GM19035 (cell line): ENCODE results near the gene RPP30.

Experiments used
- ATAC-seq: cut with Tn5 transposase; IDR thresholded peaks from one replicate; pipeline ENCODE4 v1.9.1; 2021; ENCODE audit not compliant: unreplicated experiment

RPP30 gene

GRCh38 chr10:90916392-90917237 lies 44.8 kb downstream of the RPP30 start:
- no peak for ATAC-seq

GRCh38 chr10:90917238-90917967 lies 45.6 kb downstream of the RPP30 start:
- no peak for ATAC-seq

- ATAC-seq = no peak
Observed at GRCh38 chr10:90917968-90918318, 46.2 kb downstream of the RPP30 start.

GRCh38 chr10:90919683-90920574 lies 48.2 kb downstream of the RPP30 start:
- no peak for ATAC-seq

GRCh38 chr10:90920986-90921666 lies 49.4 kb downstream of the RPP30 start, which contains the start of gene ANKRD1:
TSS of gene ANKRD1 (minus strand) at chr10:90921087. CDS start at chr10:90921027, 60 bp downstream.
- no peak for ATAC-seq

GRCh38 chr10:90921906-90922305 lies 50.1 kb downstream of the RPP30 start:
- no peak for ATAC-seq

GRCh38 chr10:90923111-90923731 lies 51.4 kb downstream of the RPP30 start:
- no peak for ATAC-seq

- no peak for ATAC-seq
Observed at GRCh38 chr10:90924552-90924951, 52.8 kb downstream of the RPP30 start.

- ATAC-seq = no peak
Observed at GRCh38 chr10:90925079-90926029, 53.6 kb downstream of the RPP30 start.

GRCh38 chr10:90927293-90927692 lies 55.5 kb downstream of the RPP30 start:
- no peak for ATAC-seq

GRCh38 chr10:90929179-90929578 lies 57.4 kb downstream of the RPP30 start:
- ATAC-seq = no peak

GRCh38 chr10:90930070-90930837 lies 58.5 kb downstream of the RPP30 start:
- ATAC-seq = no peak

- ATAC-seq = no peak
Observed at GRCh38 chr10:90930971-90931871, 59.4 kb downstream of the RPP30 start.

- ATAC-seq = no peak
Observed at GRCh38 chr10:90935581-90936275, 64.0 kb downstream of the RPP30 start.

- ATAC-seq = no peak
Observed at GRCh38 chr10:90936276-90936659, 64.5 kb downstream of the RPP30 start.

GRCh38 chr10:90937645-90938258 lies 66.0 kb downstream of the RPP30 start:
- ATAC-seq = no peak
